Thyroid gland (tissue), 4 donors: ENCODE results near the gene KCNIP4. TPM values are rescaled to one million over a fixed set of nuclear protein-coding genes. Genes with fewer than 3 reads are reported as not detected.

Experiments
- DNase-seq, 2 donors: peaks; one replicate each; pipeline ENCODE4 v3.0.0-alpha.2; 2019
- H3K27ac ChIP-seq, 3 donors: fragments of 200-600 bp; sonication (generic); 1 replicate in 2 of 3; 2 replicates in 1 of 3; pipeline ENCODE4 v1.5.1; 2016 to 2019; ENCODE audit warnings: mild to moderate bottlenecking in 1 of 3, moderate library complexity in 1 of 3
- H3K27me3 ChIP-seq: fragments of 200-600 bp; sonication (generic); one replicate; pipeline ENCODE4 v1.5.1; 2019
- H3K36me3 ChIP-seq, 2 donors: fragments of 200-600 bp; sonication (generic); one replicate each; pipeline ENCODE4 v1.5.1; 2016 to 2019
- H3K4me1 ChIP-seq, 2 donors: fragments of 200-600 bp; sonication (generic); one replicate each; pipeline ENCODE4 v1.5.1; 2017 to 2019
- H3K4me3 ChIP-seq, 3 donors: fragments of 200-600 bp; sonication (generic); replicated peaks in 1 of 3; 1 replicate in 2 of 3; 2 replicates in 1 of 3; pipeline ENCODE4 v1.5.1; 2016; ENCODE audit warnings: mild to moderate bottlenecking in 1 of 3
- H3K9me3 ChIP-seq: fragments of 200-600 bp; sonication (generic); one replicate; pipeline ENCODE4 v1.5.1; 2017
- POLR2A ChIP-seq, 2 donors: fragments of 450-650 bp; IDR thresholded peaks; one replicate each; pipeline ENCODE4 v1.6.1; 2017; ENCODE audit warnings: antibody characterized with exemption in 2 of 2, mild to moderate bottlenecking in 2 of 2, moderate library complexity in 1 of 2
- WGBS, 2 donors: methylation state at CpG; one replicate each; pipeline ENCODE4 v1.1.5; 2017; 5-methylcytosine and 5-hydroxymethylcytosine counted together
- intact Hi-C: fragments of 100-400 bp; cut with DNase I; formaldehyde crosslinking; loops from one replicate; pipeline ENCODE4 v1.15.1; 2023
- total RNA-seq, 4 donors: library from RNA; depleted of rRNA; stranded (reverse); fragments of >200 nt; gene quantifications; one replicate each; pipeline ENCODE4 v1.2.3, GENCODE V29; 2016
- TF ChIP-seq, protein P1 (sequence below), 6 experiments: fragments of 200-600 bp in 3 of 6; fragments of 450-650 bp in 3 of 6; sonication (generic) in 3 of 6; IDR thresholded peaks; one replicate each; pipeline ENCODE4 v1.5.1; 2016 to 2019; ENCODE audit warnings: antibody characterized with exemption in 6 of 6, mild to moderate bottlenecking in 2 of 6, inconsistent platforms in 1 of 6, moderate library complexity in 1 of 6

KCNIP4 gene
- total RNA-seq, 4 donors from 2014 or later, result 2.0 to 6.6 (median 4.4) TPM

DNA sequence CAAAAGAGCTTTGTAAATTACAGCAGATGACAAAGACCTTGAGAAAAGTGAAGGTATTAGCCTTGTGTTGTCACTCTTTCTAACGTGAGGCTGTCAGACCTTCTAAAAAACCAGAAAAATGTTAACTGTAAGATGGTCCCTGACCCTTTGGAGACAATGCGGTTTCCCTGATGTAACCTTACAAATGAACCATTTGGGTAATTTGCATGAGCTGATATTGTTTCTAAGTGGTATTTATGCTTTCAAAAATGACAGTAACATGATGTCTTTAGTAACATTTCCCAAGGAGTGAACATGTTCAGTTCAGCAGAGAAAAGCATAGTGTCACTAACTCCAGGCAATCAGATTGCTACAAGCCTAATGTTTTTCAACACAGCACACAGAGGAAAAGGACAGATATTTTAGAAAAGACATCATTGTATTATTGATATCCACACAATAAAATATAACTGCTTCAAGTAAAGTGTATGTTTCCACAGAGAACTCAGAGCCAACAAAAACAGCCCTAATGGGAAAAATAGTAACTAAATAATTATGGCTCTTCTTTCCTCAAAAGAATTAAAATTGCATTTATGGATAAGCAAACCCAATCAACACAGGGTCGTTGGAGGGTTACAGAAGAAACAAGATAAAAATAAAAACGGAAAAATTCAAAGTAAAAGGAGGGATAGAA, 434.4 kb downstream of the KCNIP4 start:
- 70 to 71% methylated on average over 4 of the region's 4 CpGs for WGBS, 2 donors
- Histone ChIP-seq H3K27me3 (no peaks in the 10 kb centered on the region), H3K4me3 (no peak overlapping the region), H3K9me3 (no peaks in the 10 kb centered on the region), H3K36me3 (no peaks in the 10 kb centered on the region), H3K27ac (no peak overlapping the region), H3K4me1 (no peaks in the 10 kb centered on the region)
- intact Hi-C loops, result no loop called here
- TF ChIP-seq, protein P1, sequence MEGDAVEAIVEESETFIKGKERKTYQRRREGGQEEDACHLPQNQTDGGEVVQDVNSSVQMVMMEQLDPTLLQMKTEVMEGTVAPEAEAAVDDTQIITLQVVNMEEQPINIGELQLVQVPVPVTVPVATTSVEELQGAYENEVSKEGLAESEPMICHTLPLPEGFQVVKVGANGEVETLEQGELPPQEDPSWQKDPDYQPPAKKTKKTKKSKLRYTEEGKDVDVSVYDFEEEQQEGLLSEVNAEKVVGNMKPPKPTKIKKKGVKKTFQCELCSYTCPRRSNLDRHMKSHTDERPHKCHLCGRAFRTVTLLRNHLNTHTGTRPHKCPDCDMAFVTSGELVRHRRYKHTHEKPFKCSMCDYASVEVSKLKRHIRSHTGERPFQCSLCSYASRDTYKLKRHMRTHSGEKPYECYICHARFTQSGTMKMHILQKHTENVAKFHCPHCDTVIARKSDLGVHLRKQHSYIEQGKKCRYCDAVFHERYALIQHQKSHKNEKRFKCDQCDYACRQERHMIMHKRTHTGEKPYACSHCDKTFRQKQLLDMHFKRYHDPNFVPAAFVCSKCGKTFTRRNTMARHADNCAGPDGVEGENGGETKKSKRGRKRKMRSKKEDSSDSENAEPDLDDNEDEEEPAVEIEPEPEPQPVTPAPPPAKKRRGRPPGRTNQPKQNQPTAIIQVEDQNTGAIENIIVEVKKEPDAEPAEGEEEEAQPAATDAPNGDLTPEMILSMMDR (IDR thresholded peaks at IDR 0.05), result no peak
- TF ChIP-seq POLR2A (IDR thresholded peaks at IDR 0.05), result no peak
- DNase-seq, result no peak

- Histone ChIP-seq H3K9me3 (no peaks in the 10 kb centered on the region), H3K4me1 (no peaks in the 10 kb centered on the region), H3K4me3 (no peak overlapping the region), H3K27me3 (no peaks in the 10 kb centered on the region), H3K27ac (no peak overlapping the region), H3K36me3 (no peaks in the 10 kb centered on the region)
- TF ChIP-seq POLR2A (IDR thresholded peaks at IDR 0.05), result no peak
- TF ChIP-seq, protein P1 (IDR thresholded peaks at IDR 0.05), result peak in 5 of 6 experiments; percentile 17 to 77 (median 47)
- intact Hi-C loops, result loop anchor here (2.0 kb wide), 1 partner anchor 254 kb away; no protein-coding TSS in a partner anchor
- 81 to 87% methylated on average over 1 of the region's 1 CpG for WGBS, 2 donors
- DNase-seq, result no peak
Observed at GRCh38 chr4:21512353-21512752, 436.2 kb downstream of the KCNIP4 start.

DNA sequence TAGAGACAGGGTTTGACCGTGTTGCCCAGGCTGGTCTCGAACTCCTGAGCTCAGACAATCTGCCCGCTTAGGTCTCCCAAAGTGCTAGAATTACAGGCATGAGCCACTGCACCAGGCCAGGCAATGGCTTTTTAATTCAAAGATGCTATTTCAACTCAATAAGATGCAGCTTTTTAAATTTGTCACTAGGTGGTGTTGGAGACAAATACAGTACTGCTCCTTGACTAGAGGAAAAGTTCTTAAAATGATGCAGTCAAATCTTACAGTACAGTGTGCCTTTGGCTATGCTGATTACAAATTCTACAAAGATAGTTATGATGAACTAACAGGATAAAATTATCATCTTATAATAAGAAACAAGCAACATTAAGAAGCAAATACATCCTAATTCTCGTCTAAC, 441.1 kb downstream of the KCNIP4 start:
- intact Hi-C loops, result no loop called here
- Histone ChIP-seq H3K36me3 (no peaks in the 10 kb centered on the region), H3K9me3 (no peaks in the 10 kb centered on the region), H3K27me3 (no peaks in the 10 kb centered on the region), H3K27ac (no peak overlapping the region), H3K4me1 (no peaks in the 10 kb centered on the region), H3K4me3 (no peak overlapping the region)
- DNase-seq, result no peak
- WGBS, 2 donors, result 83 to 90% methylated on average over 4 of the region's 4 CpGs
- TF ChIP-seq, protein P1 (IDR thresholded peaks at IDR 0.05), result no peak
- no peak for TF ChIP-seq POLR2A (IDR thresholded peaks at IDR 0.05)

GRCh38 chr4:21490682-21491081, 457.9 kb downstream of the KCNIP4 start:
- no peak overlapping the region for H3K4me3 ChIP-seq
- no peak overlapping the region for H3K27ac ChIP-seq
- DNase-seq, result no peak
- TF ChIP-seq, protein P1 (IDR thresholded peaks at IDR 0.05), result no peak
- TF ChIP-seq POLR2A (IDR thresholded peaks at IDR 0.05), result no peak
- no peaks in the 10 kb centered on the region for H3K4me1 ChIP-seq
- no peaks in the 10 kb centered on the region for H3K9me3 ChIP-seq
- H3K36me3 ChIP-seq, result no peaks in the 10 kb centered on the region
- intact Hi-C loops, result no loop called here
- 72 to 74% methylated on average over 1 of the region's 1 CpG for WGBS, 2 donors
- no peaks in the 10 kb centered on the region for H3K27me3 ChIP-seq

GRCh38 chr4:21476757-21477156, 471.8 kb downstream of the KCNIP4 start:
- Histone ChIP-seq H3K4me3 (no peak overlapping the region), H3K27ac (no peak overlapping the region), H3K36me3 (no peaks in the 10 kb centered on the region), H3K4me1 (no peaks in the 10 kb centered on the region), H3K27me3 (no peaks in the 10 kb centered on the region), H3K9me3 (no peaks in the 10 kb centered on the region)
- TF ChIP-seq, protein P1 (IDR thresholded peaks at IDR 0.05), result no peak
- TF ChIP-seq POLR2A (IDR thresholded peaks at IDR 0.05), result no peak
- peak in 1 of 2 donors; percentile 3 for DNase-seq
- 27 to 29% methylated on average over 3 of the region's 3 CpGs for WGBS, 2 donors
- intact Hi-C loops, result no loop called here
